Neutrophil (primary cell): ENCODE results near the gene CNTNAP5.

Experiments
- H3K27ac ChIP-seq: fragments of 200-600 bp; sonication (generic); 2 replicates; pipeline ENCODE4 v1.5.1; 2016; ENCODE audit warnings: mild to moderate bottlenecking, moderate library complexity
- H3K27me3 ChIP-seq: fragments of 200-600 bp; sonication (generic); 2 replicates; pipeline ENCODE4 v1.6.0; 2016; ENCODE audit warnings: mild to moderate bottlenecking
- H3K36me3 ChIP-seq: fragments of 200-600 bp; sonication (generic); 2 replicates; pipeline ENCODE4 v1.5.1; 2017
- H3K4me1 ChIP-seq, 2 experiments: fragments of 200-600 bp in 1 of 2; sonication (generic) in 1 of 2; 1 replicate in 1 of 2; 2 replicates in 1 of 2; pipeline versions ENCODE4 v1.5.1 to v1.6.1; 2013 to 2016; ENCODE audit warnings: low read depth in 1 of 2, low read length in 1 of 2, mild to moderate bottlenecking in 1 of 2, moderate library complexity in 1 of 2; ENCODE audit not compliant: control insufficient read depth in 1 of 2, insufficient read depth in 1 of 2
- H3K4me3 ChIP-seq, 2 experiments: fragments of 200-600 bp in 1 of 2; sonication (generic) in 1 of 2; 1 replicate in 1 of 2; 2 replicates in 1 of 2; pipeline ENCODE4 v1.5.1; 2013 to 2016; ENCODE audit warnings: low read depth in 1 of 2, low read length in 1 of 2, mild to moderate bottlenecking in 1 of 2, moderate library complexity in 1 of 2
- H3K9me3 ChIP-seq: fragments of 200-600 bp; sonication (generic); 2 replicates; pipeline ENCODE4 v1.5.1; 2016
- CTCF ChIP-seq: fragments of 200-600 bp; sonication (generic); IDR thresholded peaks from 2 replicates; pipeline ENCODE4 v1.5.1; 2016; ENCODE audit warnings: antibody characterized with exemption

CNTNAP5 gene

GRCh38 chr2:124725187-124725586 is 700.1 kb downstream of the CNTNAP5 start:
- no peaks in the 10 kb centered on the region for H3K4me1 ChIP-seq
- no peak overlapping the region for H3K4me3 ChIP-seq
- TF ChIP-seq CTCF: no peak
- no peaks in the 10 kb centered on the region for H3K36me3 ChIP-seq
- no peaks in the 10 kb centered on the region for H3K9me3 ChIP-seq
- H3K27ac ChIP-seq: no peak overlapping the region
- H3K27me3 ChIP-seq: no peaks in the 10 kb centered on the region

- TF ChIP-seq CTCF: no peak
- no peaks in the 10 kb centered on the region for H3K36me3 ChIP-seq
- H3K9me3 ChIP-seq: no peaks in the 10 kb centered on the region
- H3K27ac ChIP-seq: no peak overlapping the region
- H3K4me1 ChIP-seq: no peaks in the 10 kb centered on the region
- H3K4me3 ChIP-seq: no peak overlapping the region
- H3K27me3 ChIP-seq: no peaks in the 10 kb centered on the region
Observed at GRCh38 chr2:124740636-124741035, 715.5 kb downstream of the CNTNAP5 start.

DNA sequence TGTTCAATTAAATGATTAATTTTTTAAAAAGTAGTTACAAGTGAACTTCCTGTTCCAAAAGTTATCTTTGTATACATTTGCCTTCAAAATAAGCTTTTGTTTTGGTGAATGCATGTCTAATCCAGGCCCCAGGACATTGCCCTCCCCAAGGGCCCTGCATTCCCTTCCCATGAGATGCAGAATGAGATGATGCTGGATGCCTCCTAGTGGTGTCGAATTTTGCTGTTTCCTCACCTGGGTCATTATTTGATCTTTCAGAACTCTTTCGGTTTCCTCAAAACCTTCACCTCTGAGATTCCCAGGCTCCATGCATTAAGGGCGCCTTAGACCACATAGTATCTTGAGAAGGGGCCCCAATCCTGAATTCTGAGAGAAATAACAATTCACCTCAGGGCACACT is 728.8 kb downstream of the CNTNAP5 start:
- Histone ChIP-seq H3K36me3 (no peaks in the 10 kb centered on the region), H3K27ac (no peak overlapping the region), H3K9me3 (no peaks in the 10 kb centered on the region), H3K4me1 (no peaks in the 10 kb centered on the region), H3K27me3 (no peaks in the 10 kb centered on the region), H3K4me3 (no peak overlapping the region)
- TF ChIP-seq CTCF: no peak

DNA sequence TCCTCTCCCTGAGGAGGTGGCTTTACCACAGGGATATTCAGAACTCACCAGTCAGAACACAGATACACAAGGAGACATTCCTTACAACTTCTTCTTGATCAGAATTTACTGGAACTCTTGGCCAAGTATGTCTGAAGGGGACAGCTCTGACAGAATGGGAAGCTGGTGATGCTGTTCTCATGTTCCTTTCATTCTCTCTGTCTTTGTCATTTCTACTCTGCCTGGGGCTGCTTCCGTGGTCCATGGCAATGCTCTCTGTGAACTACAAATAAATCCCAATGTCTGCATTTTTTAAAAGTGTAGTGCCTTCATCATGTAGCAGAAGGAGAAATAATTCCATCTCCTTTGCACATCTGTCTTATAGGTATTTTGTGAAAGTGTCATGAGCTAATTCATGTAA is 730.3 kb downstream of the CNTNAP5 start:
- Histone ChIP-seq H3K9me3 (no peaks in the 10 kb centered on the region), H3K4me3 (no peak overlapping the region), H3K27me3 (no peaks in the 10 kb centered on the region), H3K4me1 (no peaks in the 10 kb centered on the region), H3K36me3 (no peaks in the 10 kb centered on the region), H3K27ac (no peak overlapping the region)
- no peak for TF ChIP-seq CTCF

DNA sequence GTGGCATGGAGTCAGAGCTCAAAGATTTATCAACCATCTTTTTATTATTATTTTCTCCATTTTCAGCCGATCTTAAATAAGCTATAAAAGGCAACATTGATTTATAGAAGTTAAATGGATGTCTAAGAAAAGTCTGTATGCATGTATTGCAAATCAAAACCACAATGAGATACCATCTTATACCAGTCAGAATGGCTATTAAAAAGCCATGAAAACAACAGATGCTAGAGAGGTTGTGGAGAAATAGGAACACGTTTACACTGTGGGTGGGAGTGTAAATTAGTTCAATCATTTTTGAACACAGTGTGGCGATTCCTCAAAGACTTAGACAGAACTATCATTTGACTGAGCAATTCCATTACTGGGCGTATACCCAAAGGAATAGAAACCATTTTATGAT is 731.0 kb downstream of the CNTNAP5 start:
- H3K27me3 ChIP-seq: no peaks in the 10 kb centered on the region
- H3K36me3 ChIP-seq: no peaks in the 10 kb centered on the region
- TF ChIP-seq CTCF: no peak
- H3K27ac ChIP-seq: no peak overlapping the region
- no peaks in the 10 kb centered on the region for H3K4me1 ChIP-seq
- no peak overlapping the region for H3K4me3 ChIP-seq
- no peaks in the 10 kb centered on the region for H3K9me3 ChIP-seq

- Histone ChIP-seq H3K36me3 (no peaks in the 10 kb centered on the region), H3K4me3 (no peak overlapping the region), H3K4me1 (no peaks in the 10 kb centered on the region), H3K27ac (no peak overlapping the region), H3K9me3 (no peaks in the 10 kb centered on the region), H3K27me3 (no peaks in the 10 kb centered on the region)
- no peak for TF ChIP-seq CTCF
Observed at GRCh38 chr2:124762388-124762787, 737.3 kb downstream of the CNTNAP5 start.
